Activated CD8-positive, alpha-beta memory T cell treated with anti-CD3 and anti-CD28 coated beads, Interleukin-2, amount 50 U/mL, for 24 hours (primary cell): ENCODE results near the gene PTOV1.

Experiments
- DNase-seq: peaks from one replicate; pipeline ENCODE4 v3.0.0-alpha.2; 2020; ENCODE audit errors: extremely low read depth

PTOV1 gene

DNA sequence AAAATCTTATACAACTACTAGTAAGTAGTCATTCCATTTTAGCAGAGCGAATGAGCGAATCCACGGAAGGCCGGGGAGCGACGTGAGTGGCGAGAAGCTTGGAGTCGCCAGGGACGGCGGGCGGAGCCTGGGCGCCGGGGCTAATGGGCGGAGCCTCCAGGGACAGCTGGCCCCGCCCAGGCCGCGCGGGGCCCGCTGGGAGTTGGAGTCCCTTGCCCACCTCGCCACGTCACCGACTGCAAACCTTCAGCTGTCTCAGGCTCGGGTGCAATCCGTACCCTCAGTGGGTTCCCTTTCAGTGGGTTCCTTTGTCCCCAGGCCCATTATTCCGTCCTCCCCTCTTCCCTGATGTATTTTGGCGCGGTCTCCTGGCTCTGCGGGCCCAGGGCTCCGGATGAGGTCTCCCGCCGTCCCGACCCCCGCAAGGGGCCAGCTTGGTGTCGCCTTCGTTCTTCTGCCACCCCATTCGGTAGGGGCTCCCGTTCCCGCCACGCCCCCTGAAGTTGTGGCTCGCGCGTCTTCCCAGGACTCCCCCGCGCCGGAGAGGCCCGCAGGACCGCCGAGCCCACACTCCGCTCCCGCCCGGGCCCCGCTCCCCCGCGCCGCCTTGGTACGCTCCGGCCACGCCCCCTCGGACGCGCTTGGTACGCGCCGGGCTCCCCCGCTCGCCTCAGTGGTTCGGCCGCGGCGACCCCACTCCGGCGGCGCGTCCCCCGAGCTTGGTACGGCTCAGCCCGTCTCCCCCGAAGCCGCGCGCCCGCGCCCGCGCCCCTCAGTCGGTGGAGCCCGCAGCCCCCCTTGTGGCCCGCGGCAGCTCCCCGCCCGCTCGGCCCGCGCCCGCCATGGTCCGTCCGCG is at the start of gene PTOV1:
TSS of gene PTOV1 (plus strand) at position 673 of the 856 bp plus-strand sequence.
- DNase-seq: peak; percentile 62

DNA sequence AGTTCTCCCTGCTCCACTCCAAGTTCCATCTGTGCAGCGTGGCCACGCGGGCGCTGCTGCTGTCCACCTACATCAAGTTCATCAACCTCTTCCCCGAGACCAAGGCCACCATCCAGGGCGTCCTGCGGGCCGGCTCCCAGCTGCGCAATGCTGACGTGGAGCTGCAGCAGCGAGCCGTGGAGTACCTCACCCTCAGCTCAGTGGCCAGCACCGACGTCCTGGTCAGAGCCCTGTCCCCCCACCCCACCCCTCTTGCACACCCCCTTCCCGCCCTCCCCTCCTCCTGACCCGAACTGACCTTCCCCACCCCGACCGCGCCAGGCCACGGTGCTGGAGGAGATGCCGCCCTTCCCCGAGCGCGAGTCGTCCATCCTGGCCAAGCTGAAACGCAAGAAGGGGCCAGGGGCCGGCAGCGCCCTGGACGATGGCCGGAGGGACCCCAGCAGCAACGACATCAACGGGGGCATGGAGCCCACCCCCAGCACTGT is 49.5 kb upstream of the PTOV1 start:
- DNase-seq: no peak

DNA sequence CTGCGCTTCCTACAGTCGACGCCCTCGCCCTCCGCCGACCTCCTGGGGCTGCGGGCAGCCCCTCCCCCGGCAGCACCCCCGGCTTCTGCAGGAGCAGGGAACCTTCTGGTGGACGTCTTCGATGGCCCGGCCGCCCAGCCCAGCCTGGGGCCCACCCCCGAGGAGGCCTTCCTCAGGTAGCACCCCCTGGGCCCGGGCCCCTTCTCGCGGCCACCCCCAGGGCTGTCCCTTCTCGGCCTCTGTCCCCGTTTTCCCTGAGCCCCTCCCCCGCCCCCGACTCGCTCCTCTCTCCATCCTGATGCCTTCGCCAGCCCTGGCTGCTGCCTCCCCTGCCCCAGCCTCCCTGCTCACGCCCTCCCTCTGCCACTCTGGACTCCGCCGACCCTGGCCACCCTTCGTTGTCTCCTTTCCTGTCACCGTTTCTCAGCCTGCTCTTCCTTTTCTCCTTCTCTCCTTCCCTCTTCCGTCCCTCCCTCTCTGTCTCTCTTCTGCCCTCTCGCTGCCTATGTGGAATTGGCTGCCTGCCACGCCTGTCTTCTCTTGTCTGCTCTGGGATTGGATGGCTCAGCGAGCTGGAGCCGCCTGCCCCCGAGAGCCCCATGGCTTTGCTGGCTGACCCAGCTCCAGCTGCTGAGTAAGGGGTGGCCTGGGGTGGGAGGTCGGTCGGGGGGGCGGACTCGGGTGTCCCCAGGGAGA is 48.8 kb upstream of the PTOV1 start:
- no peak for DNase-seq

DNA sequence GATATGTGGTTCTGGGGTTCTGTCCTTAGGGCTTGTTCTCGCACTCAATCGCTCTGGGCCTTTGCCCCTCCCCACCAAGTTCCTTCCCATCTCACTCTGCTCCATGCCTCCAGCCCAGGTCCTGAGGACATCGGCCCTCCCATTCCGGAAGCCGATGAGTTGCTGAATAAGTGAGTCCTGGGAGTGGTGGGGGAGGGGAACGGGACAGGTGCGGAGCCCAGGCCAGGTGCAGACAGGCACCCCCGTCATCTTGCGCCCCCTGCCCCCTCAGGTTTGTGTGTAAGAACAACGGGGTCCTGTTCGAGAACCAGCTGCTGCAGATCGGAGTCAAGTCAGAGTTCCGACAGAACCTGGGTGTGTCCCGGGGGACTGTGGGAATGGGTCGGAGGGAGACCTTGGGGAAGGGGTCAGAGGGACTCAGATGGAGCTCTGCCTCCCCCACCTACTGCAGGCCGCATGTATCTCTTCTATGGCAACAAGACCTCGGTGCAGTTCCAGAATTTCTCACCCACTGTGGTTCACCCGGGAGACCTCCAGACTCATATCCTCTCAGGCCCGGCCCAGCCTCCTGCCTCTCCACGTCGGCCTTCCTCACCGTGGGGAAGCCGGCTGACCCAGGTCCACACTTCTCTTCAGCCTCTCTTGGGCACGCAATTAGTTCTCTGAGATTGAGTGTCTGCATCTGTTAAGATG is 48.0 kb upstream of the PTOV1 start:
- no peak for DNase-seq

DNA sequence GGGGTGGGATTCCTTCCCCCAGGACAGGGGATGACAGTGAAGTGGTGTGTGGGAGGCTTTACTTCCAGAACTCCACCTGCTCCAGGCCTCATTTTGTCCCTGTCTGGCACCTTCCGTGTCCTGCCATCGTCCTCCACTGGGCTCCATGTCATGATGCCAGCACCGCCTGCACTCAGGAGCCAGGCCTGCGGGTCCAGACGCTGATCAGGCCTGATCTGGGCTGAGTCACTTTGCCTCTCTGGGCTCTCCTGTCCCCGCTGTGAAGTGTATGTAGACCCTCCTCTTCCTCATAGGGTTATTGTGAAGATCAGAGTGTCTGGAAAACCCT is 47.5 kb upstream of the PTOV1 start:
- no peak for DNase-seq

DNA sequence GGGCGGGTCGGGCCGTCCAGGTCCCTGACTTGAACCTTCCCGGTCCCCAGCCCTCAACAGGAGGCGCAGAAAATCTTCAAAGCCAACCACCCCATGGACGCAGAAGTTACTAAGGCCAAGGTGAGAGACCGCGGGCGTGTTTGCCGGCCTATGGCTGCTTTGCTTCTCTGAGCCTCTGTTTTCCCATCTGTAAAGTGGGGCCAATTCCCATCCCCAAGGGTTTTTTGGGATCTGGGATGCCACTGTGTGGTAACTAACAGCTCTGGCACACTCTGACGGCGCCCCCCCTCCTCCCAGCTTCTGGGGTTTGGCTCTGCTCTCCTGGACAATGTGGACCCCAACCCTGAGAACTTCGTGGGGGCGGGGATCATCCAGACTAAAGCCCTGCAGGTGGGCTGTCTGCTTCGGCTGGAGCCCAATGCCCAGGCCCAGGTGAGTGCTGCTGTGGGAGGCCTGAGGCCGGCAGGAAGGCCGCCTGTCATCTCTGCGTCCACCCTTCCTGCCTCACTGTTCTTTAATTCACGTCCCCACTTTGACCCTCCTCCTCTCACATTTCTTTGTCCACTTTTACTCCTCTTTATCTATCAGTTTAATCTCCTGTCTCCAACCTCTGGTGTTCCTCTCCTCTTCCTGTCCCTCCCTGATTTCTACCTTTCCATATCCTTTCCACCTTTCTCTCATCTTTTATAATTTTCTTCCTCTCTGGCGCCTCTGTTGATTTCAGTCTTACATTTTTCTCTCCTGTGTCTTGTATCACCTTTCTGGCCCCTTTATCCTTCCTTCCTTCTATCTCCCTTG is 44.9 kb upstream of the PTOV1 start:
- DNase-seq: no peak

DNA sequence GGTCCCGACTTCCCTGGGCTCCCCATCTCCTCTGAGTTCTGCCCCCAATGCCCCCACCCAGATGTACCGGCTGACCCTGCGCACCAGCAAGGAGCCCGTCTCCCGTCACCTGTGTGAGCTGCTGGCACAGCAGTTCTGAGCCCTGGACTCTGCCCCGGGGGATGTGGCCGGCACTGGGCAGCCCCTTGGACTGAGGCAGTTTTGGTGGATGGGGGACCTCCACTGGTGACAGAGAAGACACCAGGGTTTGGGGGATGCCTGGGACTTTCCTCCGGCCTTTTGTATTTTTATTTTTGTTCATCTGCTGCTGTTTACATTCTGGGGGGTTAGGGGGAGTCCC is 44.4 kb upstream of the PTOV1 start:
- DNase-seq: no peak

DNA sequence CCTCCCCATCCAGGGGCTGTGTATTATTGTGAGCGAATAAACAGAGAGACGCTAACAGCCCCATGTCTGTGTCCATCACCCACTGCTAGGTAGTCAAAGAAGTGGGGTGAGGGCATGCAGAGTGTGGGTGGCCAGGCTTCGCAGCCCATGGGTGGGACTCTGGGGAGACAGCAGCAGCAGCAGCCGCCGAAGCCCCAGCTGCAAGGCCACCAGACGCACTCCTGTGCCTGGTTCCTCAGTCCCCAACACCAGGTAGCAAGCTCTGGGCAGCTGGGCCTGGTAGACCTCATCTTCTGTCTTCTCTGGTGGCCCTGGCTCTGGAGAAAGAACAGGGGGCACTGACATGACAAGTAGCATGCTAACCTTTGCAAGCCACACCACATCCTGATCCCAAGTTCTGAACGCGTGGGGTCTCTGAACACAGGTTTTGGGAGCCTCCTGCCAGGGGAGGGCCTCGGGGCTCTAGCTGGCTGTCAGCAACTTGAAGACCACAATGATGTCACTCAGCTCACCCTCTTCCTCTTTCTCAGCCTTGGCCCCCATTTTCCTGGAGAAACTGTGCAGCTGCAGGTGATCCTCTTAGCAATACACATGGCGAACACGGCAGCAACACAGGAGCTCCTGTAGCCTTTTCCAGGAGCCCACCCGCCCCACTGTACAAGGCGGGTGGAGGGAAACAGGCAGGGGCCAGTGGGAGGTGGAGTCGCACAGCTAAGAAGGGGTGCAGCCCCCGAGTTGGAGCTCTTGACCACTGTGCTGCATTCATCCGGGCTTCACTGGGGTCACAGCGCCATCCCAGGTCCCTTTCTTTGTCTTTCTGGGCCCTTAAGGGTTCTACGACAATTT is 43.7 kb upstream of the PTOV1 start:
- no peak for DNase-seq

DNA sequence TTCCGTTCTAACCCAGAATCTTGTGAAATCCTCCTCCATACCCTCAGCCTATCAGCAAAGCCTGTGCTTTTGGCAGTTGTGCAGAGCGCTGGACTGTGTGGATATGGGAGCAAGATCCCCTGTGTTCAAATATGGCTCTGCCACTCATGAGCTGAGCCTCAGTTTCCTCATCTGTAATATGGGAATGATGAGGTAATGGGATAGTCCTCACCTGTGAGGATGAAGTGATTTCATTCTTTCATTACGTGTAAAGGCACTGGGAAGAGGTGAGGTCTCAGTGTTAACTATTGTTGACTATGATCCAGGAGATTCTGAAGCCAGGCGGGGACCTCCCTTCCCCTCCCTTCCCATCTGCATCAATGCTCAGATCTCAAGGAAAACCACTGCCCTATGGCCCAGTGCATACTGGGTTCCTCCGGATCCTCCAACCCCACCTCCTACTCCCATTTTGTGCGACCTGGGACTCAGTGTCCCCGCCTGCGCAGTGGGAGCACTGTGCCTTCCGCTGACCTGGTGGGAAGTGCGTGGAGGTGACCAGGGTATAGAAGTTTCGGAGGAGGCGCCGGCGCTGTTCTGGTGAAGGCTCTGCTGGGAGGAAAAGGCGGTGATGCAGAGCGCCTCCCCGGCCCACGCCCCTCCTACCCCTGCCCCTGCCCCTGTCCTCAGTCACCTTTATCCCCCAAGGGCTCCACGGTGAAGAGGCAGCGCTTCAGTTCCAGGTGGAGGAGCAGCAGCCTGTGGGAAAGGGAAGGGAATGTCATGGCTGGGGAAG is 42.9 kb upstream of the PTOV1 start:
- DNase-seq: no peak

DNA sequence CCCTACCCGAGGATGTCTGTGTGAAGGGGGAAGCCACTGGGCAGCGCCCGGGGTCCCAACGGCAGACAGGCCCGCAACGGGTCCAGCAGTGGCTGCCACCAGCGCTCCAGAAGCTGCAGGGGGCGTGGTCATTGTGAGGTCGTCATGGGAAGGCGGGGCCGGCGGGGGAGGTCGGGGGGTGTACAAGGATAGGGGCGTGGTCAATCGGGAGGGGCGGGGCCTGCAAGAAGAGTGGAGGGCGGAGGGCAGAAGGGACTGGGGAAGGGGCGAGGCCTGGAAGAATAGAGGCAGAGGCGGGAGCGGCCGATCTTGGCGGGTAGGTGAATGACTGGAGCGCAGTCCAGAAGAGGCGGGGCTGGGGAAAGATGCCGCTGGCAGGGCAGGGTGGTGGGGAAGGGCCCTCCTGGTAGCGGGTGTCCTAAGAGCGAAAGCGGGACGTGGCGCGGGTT is 42.2 kb upstream of the PTOV1 start:
- peak; percentile 63 for DNase-seq

DNA sequence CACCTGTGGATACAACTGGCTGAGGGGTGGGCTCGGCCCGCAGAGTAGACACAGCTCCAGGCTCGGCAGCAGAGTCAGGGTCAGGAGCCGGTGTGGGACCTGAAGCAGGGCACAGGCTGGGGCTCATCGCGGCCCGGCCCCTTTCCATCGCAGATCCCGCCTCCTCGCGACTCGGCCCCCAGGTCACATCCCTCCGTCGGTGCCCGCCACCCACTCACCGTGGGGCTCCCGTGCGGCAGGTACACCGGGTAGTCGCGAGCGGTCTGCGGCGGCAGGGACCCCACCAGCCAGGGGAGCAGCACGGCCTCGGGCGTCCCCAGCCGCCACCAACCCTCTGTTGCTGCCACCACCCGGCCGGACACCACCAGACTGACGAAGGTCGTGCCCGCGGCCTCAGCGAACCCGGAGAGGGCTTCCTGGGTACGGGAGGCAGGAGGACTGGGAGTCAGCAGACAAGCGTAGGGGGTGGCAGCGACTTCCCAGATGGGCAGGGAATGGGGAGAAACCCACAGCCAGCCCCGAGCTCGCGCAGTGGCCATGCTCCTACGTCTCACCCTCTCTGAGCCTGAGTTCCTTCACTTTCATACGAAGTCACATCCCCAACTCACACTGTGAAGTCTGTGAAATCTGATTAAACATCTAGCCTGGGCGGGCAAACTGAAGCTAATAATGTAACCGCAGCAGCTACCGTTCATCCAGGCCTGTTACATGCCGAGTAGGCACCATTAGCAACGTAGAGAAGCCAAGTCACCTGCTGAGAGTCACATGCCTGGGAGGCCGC is 41.6 kb upstream of the PTOV1 start:
- DNase-seq: no peak

DNA sequence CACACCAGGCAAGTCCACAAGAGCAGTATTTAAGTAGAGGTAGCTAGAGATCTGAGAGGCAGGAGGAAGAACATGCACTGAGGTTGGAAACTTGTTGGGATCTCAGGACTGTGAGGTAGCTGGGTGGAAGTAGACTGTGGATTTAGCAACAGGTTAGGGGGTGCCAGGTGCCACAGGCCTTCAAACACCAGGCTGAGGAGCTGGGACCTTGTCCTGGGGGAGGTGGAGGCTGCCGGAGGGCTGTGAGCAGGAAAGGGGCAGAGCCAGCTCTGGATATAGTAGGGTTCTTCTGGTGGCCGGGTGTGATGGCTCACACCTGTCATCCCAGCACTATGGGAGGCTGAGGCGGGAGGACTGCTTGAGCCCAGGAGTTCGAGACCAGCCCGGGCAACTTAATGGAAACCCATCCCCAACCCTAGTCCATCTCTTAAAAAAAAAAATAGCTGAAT is 41.0 kb upstream of the PTOV1 start:
- DNase-seq: no peak

DNA sequence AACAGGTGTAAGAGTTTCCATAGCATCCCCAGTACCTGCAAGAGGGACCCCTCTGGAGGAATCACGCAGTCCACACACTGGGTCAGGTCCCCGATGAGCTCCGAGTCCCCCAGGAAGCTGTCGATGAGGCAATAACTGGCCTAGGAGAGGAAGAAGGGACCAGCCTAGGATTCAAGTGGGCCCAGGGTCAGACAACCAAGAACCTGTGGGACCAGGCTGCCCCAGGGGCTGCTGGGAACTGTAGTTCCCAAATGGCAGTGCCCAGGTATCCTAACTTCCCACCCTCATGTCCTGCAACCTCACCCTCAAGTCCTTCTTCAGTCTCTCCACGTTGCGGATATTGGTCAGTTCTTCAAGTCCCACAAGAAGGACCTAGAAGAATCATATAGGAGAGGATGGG is 39.6 kb upstream of the PTOV1 start:
- no peak for DNase-seq

DNA sequence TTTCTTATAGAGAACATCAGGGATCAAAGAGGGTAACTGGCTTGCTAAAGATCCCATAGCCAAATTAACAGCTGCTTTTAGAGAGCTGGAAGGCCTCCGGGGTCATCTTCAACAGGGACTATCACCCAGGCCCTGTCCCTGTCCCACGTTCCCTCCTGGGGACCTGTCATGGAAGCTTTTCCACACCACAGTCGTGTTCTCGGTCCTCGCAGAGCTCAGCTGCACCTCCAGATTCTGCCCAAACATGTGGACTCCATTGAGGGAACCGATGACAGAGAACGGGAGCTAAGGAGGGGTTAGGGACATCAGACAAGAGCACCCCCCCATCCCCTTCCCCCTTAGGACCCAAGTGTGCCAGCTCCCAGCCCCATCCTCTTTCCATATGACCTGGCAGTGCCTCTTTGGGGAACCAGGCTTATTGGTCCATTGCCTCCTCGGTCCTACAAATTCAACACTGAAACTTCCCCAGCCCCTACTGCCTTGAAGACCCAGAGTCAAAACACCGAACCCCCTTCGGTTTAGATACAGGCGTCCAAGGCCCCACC is 38.4 kb upstream of the PTOV1 start:
- DNase-seq: no peak

DNA sequence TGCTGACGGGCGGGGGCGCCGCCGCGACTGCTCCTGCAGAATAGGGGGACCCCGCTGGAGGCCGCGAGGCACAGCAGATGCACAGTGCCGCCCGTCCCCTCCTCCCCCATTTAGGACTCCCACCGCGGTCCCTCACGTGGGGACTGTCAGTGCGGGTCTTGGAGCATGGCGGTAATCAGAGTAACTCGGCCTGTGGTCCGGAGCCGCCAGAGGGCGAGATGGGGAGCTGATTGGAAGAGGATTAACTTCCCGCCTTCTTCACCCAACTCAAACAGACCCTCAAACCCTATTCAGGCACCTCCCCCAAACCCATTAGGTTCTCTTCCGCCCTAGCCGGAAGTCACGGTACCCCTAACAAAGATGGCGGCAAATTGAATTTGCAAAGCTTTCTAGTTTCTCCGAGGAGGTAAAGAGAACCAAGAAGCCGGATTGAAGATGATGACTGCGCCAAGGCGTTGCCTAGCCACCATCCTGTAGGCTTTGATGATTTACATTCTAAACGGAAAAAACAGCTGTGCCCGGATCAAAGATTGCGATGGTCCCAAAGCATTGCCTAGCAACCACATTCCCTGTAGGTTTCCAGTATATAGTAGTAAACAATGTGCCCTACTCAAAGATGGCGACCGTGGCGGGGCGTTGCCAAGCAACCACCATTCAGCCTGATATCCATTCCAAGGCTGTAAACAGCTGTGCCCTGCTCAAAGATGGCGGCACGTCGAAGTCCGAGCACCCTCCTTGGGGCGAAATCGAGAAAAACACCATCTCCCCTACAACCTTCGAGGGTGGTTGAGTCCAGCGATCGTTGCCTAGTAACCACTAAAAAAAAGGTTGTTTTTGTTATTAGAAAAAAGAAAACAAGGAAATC is 37.7 kb upstream of the PTOV1 start, which contains the start of gene FUZ:
TSS of gene FUZ (minus strand) at position 296 of the 865 bp plus-strand sequence. CDS start at position 110, 186 bp downstream.
- DNase-seq: peak; percentile 91

DNA sequence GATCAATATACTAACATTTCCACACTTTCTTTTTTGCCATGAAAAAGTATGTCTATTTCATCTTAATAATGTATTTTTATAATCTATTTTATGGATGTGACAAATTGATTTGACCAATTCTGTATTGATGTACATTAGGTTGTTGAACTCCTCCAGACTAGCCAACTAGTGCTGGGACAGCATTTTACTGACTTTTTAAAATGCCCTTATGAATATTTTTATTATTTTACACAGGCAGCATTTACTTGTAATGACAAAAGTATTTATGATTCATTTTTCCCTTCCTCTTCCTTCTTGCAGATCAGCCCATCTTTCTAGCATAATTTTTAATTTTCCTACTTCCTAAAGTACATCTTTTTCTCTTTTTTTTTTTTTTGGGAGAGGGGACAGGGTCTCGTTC is 36.9 kb upstream of the PTOV1 start:
- no peak for DNase-seq

DNA sequence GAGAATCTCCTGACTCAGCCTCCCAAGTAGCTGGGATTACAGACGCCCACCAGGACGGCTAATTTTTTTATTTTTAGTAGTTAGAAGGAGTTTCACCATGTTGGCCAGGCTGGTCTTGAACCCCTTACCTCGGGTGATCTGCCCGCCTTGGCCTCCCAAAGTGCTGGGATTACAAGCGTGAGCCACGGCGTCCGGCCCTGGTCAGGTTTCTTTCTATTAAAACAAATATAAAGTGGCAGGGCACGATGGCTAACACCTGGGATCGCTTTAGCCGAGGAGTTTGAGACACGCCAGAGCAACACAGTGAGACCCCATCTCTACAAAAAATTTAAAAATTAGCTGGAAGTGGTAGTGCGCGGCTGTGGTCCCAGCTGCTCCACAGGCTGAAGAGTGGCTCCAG is 34.4 kb upstream of the PTOV1 start:
- DNase-seq: no peak
